Tibial nerve (tissue), 3 donors: Measurements from ENCODE around the gene SEMA6B.

ENCODE experiments used
- POLR2A ChIP-seq, 2 donors: fragments of 450-650 bp; IDR thresholded peaks; one replicate each; pipeline ENCODE4 v1.6.1; 2017; ENCODE audit warnings: antibody characterized with exemption in 2 of 2, mild to moderate bottlenecking in 2 of 2, moderate library complexity in 2 of 2
- TF ChIP-seq, protein P1 (sequence below), 5 experiments: fragments of 200-600 bp in 3 of 5; fragments of 450-650 bp in 2 of 5; sonication (generic) in 3 of 5; IDR thresholded peaks; one replicate each; pipeline ENCODE4 v1.5.1; 2016 to 2019; ENCODE audit warnings: antibody characterized with exemption in 5 of 5, mild to moderate bottlenecking in 3 of 5, moderate library complexity in 2 of 5

DNA sequence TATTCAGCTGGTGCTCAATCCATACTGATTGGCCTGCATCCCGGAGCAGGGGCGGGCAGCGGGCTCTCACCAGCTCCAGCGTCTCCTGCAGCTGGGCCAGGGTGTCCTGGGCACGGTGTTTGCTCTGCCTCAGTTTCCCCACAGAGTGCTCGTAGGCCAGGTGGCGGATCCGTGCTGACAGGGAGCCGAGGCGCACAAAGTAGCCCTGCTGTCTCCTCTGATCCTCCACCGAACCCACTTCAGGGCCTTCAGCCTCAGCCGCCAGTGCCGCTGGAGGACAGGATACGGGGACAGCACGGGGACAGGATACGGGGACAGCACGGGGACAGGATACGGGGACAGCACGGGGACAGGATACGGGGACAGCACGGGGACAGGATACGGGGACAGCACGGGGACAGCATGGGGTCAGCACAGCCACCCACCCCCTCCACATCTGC, 33.9 kb downstream of the SEMA6B start:
- TF ChIP-seq POLR2A (IDR thresholded peaks at IDR 0.05) = no peak
- TF ChIP-seq, protein P1, sequence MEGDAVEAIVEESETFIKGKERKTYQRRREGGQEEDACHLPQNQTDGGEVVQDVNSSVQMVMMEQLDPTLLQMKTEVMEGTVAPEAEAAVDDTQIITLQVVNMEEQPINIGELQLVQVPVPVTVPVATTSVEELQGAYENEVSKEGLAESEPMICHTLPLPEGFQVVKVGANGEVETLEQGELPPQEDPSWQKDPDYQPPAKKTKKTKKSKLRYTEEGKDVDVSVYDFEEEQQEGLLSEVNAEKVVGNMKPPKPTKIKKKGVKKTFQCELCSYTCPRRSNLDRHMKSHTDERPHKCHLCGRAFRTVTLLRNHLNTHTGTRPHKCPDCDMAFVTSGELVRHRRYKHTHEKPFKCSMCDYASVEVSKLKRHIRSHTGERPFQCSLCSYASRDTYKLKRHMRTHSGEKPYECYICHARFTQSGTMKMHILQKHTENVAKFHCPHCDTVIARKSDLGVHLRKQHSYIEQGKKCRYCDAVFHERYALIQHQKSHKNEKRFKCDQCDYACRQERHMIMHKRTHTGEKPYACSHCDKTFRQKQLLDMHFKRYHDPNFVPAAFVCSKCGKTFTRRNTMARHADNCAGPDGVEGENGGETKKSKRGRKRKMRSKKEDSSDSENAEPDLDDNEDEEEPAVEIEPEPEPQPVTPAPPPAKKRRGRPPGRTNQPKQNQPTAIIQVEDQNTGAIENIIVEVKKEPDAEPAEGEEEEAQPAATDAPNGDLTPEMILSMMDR (IDR thresholded peaks at IDR 0.05) = no peak
